HL-60/S4 treated with retinoic acid at 250 ng/mL for 4 days and 3 days (cell line): Measurements from ENCODE around the gene CCND2.

Source experiments
- in situ Hi-C: fragments of 300-500 bp; cut with MboI; formaldehyde crosslinking; loops from 2 replicates; pipeline ENCODE4 v1.7.0; 2022; ENCODE audit warnings: low sequenced_read_pairs

Gene CCND2

DNA sequence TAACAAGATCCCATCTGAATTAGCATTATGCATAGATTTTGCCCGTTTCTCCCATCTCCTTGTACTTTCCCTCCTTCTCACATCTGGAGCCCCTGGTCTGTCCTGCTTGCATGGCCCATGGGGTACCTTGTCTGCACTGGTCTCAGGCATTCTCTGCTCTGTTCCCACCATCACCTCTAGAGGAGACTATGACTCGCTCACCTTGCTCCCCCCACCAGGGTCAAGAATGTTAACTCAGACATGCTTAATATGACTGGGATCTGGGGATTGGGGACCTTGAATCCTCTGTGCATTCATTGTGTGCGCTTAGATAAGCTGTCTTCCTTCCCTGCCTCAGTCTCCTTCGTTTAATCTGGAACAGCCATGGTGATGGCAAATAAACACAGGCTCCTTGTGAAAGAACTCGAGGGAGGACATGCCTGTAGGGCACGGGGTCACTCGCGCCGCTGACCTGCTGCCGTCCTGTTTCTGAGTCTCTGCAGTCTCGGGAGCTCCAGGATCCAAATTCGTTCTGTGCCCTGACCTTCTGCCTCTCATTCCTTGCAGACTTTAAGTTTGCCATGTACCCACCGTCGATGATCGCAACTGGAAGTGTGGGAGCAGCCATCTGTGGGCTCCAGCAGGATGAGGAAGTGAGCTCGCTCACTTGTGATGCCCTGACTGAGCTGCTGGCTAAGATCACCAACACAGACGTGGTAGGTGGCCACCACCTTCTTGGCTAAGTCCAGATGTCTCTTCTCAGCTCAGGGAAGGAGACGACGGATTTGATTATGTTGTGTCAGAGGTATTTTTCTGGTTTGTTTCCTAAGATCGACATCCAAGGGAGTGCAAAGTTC, 15.0 kb downstream of the CCND2 start:
- in situ Hi-C loops: loop anchor here (10.0 kb wide), 1 partner anchor 404 kb away; no protein-coding TSS in a partner anchor

GRCh38 chr12:4289231-4289878, 15.8 kb downstream of the CCND2 start:
- in situ Hi-C loops: loop anchor here (10.0 kb wide), 1 partner anchor 405 kb away; no protein-coding TSS in a partner anchor

DNA sequence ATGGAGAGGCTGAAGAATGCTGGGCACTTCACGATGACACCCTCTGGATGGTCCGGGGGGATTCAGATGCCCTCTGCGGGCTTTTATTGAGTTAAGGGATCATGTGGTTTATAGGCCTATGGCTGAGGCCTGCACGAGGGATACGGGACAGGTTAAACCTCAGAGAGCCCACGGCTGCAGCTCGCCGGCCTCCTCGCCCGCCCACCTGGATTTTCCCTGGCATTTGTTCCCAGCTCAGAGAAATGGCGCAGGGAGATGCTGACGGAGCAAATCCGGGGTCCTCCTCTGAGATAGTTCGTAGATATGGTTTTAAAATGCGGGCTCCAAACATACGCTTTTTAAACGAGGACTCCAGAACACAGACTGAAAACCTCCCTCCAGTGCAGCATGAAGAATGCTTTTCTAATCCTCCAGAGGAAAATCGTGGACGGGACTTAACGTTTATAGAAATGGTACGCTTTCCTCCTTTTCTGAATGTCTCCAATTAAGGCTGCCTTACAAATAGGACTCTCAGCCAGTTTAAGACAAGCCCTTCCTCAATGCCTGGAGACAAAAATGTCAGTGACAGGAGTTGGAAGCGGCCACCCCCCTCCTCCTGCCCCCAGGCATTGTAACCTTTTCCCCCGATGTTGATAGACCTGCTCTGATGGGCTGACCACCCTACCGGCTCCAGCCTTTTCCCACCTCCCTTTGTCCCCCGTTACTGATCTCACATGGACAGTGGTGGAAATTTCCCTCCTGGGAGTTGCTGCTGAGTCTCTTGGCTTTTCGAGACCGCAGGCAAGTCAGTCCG, 16.6 kb downstream of the CCND2 start:
- in situ Hi-C loops: loop anchor here (10.0 kb wide), 1 partner anchor 405 kb away; no protein-coding TSS in a partner anchor

- in situ Hi-C loops: no loop called here
These were observed 18.9 kb downstream of the CCND2 start for GRCh38 chr12:4292341-4293073.

GRCh38 chr12:4293299-4293965, 19.9 kb downstream of the CCND2 start:
- in situ Hi-C loops: no loop called here

DNA sequence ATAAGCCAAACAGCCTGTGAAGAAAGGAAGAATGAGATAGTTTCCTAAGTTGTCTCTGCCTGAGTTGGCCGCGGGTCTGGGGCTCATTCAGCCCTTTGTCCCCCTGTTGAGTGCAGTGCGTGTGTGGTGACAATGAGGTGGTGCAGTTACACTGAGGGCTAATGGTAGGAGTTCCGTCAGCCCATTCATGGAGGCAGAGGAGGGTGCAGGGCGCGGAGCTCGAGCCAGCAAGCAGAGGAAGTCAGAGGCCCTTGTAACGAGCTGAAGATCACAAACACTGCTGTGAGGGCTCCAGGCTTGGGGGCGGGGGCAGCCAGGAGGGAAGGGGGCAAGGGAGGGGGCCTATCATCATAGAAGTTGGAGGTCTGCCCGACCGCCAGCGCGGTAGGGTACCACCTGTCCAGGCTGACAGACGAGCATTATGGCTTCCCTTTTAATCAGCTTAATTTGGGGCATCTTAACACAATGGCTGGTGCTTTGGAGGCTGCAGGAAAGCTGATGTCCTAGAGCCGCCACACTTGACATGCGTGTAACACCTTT, 20.5 kb downstream of the CCND2 start:
- in situ Hi-C loops: no loop called here

DNA sequence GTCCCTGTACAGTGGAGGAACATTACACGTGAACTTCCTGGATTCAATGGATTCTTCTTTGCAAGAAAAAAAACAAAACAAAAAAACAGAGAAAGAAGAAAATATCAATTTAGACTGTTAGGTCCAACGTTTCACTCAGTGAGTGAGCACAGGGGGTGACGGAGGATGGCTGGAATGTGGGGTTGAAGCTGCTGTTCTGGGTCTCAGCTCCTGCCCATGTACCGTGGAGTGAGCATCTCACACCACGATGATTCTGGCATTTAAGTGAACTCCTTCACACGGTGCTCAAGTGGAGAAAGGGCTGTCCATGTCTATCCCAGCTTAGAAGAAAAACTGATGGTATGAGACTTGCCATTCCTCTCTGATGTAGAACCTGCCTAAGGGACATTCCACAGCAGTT, 23.2 kb downstream of the CCND2 start:
- in situ Hi-C loops: no loop called here

DNA sequence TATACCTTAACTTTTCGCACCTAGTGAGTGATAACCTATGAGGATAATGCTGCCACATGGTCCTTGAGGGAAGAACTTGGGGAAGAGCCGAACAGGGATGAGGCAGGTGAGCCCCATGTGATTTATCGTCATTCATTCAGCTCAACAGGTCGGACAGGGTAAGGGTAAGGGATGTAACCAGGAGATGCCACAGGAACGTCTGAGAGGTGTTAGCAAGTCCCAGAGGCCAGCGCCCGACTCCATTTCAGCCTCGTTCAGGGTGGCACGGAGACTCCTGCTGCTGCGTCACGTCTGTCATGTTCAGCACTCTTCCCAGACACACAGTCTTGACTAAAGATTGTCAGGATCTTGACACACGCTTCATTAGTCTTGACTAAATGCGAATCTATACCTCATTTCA, 24.1 kb downstream of the CCND2 start:
- in situ Hi-C loops: no loop called here

- in situ Hi-C loops: no loop called here
These were observed 27.3 kb downstream of the CCND2 start for GRCh38 chr12:4300883-4301282.

- in situ Hi-C loops: no loop called here
These were observed 28.5 kb downstream of the CCND2 start for GRCh38 chr12:4301932-4302501.

- in situ Hi-C loops: no loop called here
These were observed 29.3 kb downstream of the CCND2 start for GRCh38 chr12:4302881-4303280.

- in situ Hi-C loops: no loop called here
These were observed 30.2 kb downstream of the CCND2 start for GRCh38 chr12:4303750-4304149.

GRCh38 chr12:4307593-4308333, 34.2 kb downstream of the CCND2 start:
- in situ Hi-C loops: no loop called here

GRCh38 chr12:4308334-4308950, 34.9 kb downstream of the CCND2 start:
- in situ Hi-C loops: no loop called here

GRCh38 chr12:4311776-4312175, 38.2 kb downstream of the CCND2 start:
- in situ Hi-C loops: no loop called here

DNA sequence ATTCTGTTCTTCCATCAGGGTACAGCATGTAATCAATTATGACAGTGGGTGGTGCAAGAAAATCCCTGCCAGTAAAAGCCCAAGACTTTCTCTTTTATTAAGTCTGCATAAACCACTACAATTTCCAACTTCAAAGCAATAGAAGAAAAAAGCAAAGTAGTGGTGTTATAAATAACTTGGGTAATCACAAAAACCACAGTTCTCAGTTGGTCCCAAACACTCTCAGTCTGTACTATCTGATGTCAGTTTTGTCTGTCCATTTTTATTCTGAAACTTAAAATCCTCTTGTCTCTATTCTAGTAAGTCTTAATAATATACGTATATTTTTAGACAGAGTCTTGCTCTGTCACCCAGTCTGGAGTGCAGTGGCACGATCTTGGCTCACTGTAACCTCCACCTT, 38.7 kb downstream of the CCND2 start:
- in situ Hi-C loops: no loop called here

- in situ Hi-C loops: no loop called here
These were observed 46.9 kb downstream of the CCND2 start for GRCh38 chr12:4320497-4320852.

DNA sequence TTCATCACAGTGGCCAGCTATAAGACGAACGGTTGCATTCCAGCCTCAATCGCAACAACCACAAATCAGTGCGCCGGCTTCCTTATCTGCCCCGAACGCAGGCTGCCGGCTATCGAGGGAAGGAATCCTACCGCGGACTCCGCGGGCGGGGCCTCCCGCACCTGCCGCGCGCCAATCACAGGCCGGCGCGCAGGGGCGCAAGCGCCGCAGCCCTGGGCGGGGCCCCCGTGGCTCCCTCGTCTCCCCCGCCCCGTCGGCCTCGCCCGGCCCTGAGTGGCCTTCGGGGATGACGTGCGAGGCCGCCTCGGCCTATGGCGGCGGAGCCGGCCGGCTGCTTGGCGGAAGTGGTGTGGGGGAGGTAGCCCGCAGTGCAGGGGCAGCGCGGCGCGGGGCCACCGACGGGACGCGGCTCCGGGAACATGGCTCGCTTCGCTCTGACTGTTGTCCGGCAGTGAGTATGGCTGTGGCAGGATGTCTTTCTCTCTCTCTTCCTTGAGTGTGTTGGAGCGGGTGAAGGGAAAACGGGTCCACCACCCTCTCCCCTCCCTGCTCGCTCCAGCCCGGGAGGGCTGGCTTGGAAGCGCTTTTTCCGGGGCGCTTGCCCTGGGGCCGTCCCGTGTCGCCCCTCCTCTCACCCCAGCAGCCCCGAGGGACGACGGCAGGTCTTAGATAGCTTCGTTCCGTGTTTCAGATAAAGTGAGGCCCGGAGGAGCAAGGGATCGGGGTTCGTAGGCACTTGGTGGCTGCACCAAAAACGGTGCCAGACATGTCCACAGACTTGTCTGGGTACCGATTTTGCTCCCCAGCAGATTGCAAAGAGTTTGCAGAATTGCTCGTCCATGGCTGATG, 47.5 kb downstream of the CCND2 start, which contains the start of gene TIGAR:
TIGAR (plus strand) TSS at position 361 of the 849 bp plus-strand sequence; CDS start at position 420, 59 bp downstream.
- in situ Hi-C loops: no loop called here
